ENCODE measurements around the gene CTTNBP2NL.
A peak's percentile ranks its signal among the peaks of the same experiment; 100 is the strongest.
"Not testable (repeated sequence)": the region's sequence is repeated elsewhere in the genome, so short reads cannot be mapped to it uniquely, and the experiment has no call there.

The CTTNBP2NL gene

DNA sequence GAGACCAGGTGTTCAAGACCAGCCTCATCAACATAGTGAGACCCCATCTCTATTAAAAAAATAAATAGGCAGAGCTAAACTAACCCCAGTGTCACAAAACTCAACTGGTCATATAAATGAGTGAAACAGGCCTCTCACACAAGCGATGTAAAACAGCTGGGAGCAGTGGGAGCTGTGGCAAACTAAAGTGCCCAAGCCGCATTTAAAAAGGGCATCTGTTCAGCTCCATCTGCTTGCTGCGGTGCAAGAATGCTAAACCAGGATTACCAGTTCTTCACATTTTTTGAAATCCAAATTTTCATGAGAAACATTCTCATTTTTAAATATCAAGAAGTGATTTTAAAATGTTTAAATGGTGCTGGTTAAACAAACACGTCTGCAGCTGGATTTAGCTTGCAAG is 62.7 kb downstream of the CTTNBP2NL start:
- DNase-seq (ENCODE audit: low spot score) = no peak
- TF ChIP-seq, protein P1, sequence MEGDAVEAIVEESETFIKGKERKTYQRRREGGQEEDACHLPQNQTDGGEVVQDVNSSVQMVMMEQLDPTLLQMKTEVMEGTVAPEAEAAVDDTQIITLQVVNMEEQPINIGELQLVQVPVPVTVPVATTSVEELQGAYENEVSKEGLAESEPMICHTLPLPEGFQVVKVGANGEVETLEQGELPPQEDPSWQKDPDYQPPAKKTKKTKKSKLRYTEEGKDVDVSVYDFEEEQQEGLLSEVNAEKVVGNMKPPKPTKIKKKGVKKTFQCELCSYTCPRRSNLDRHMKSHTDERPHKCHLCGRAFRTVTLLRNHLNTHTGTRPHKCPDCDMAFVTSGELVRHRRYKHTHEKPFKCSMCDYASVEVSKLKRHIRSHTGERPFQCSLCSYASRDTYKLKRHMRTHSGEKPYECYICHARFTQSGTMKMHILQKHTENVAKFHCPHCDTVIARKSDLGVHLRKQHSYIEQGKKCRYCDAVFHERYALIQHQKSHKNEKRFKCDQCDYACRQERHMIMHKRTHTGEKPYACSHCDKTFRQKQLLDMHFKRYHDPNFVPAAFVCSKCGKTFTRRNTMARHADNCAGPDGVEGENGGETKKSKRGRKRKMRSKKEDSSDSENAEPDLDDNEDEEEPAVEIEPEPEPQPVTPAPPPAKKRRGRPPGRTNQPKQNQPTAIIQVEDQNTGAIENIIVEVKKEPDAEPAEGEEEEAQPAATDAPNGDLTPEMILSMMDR (IDR thresholded peaks at IDR 0.05; ENCODE audit: extremely low read depth, missing control alignments) = no peak

DNA sequence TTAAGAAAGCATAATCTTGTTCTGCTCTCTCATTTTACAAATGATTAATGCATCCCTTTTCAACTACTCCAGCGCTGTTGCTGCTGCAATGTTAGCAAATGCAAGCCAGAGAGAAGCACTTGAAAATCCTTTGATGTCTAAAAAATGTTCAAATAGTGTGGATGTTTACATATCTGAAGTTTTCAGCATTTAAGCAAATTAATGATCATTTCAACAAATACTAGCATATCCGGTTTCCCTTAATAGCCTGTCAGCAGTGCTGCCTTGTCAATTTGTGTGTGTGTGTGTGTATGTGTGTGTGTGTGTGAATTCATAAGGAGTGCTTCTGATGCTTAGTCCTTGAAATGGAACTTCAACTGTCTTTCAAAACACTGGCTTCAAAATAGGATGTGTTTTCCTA is 64.6 kb downstream of the CTTNBP2NL start:
- no peak for DNase-seq (ENCODE audit: low spot score)
- TF ChIP-seq, protein P1 (IDR thresholded peaks at IDR 0.05; ENCODE audit: extremely low read depth, missing control alignments) = no peak

DNA sequence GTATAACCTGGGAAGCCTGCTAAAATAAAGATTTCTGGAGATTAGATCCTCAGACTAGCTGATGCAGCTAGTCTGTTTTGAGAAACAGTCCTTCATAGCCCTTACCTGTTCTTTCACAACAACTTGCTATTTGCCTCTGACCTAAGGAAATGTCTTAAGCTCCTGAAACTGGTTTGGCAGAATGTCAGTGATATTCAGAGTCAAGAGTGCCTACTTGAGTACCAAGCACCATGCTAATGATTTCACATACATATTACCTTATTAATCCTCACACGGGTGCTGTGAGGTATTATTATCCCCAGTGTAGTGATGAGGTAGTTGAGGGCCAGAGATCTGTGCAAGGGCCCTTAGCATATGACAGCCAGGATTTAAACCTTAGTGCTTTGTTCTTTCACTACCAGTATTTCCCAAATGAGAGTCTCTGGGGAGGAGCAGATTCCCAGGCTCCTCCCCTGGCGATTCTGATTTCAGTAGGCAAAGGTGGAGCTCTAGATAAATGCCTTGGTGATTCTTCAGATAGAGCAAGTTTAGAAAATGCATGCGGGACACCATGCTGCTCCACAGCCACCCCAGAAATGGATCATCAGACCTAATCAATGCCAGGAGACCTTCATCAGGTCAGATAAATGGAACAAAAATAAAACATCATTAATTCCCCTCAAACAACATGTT is 65.3 kb downstream of the CTTNBP2NL start:
- TF ChIP-seq, protein P1 (IDR thresholded peaks at IDR 0.05; ENCODE audit: extremely low read depth, missing control alignments) = no peak
- no peak for DNase-seq (ENCODE audit: low spot score)

DNA sequence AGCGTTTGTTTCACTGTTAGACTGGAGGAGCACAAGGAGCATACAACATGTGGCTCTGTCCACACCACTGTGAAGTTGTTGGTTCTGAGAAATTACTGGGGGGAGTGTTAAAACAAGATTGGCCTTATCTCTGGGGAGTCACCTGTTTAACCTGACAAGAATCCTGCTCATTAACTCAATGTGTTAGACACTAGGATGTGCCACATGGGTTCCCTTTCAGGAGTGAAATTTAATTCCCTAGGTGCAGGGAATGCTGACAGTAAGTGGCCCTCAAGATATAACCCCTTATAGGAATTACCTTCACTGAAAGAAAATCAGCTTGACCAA is 66.9 kb downstream of the CTTNBP2NL start:
- no peak for DNase-seq (ENCODE audit: low spot score)
- TF ChIP-seq, protein P1 (IDR thresholded peaks at IDR 0.05; ENCODE audit: extremely low read depth, missing control alignments) = no peak

DNA sequence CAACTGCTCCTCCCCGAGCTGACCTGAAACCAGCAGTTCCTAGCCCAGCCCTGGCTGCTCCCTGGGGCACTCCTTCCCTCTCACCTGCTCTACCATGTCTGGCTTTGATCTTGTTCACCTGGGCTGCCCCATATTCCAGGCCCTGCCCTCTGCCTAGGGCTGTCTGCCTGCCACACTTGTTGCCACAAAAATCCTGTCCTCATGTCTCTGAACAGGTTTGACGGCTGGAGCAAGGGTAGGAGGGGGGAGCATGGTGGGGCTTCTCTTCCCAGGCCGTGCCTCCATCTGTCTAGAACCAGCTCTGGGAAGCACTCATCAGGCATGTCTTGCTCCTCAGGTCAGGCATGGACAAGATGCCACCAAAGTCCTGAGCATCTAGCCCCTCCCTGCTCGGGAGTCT is 68.5 kb downstream of the CTTNBP2NL start:
- DNase-seq (ENCODE audit: low spot score) = no peak
- TF ChIP-seq, protein P1 (IDR thresholded peaks at IDR 0.05; ENCODE audit: extremely low read depth, missing control alignments) = no peak

DNA sequence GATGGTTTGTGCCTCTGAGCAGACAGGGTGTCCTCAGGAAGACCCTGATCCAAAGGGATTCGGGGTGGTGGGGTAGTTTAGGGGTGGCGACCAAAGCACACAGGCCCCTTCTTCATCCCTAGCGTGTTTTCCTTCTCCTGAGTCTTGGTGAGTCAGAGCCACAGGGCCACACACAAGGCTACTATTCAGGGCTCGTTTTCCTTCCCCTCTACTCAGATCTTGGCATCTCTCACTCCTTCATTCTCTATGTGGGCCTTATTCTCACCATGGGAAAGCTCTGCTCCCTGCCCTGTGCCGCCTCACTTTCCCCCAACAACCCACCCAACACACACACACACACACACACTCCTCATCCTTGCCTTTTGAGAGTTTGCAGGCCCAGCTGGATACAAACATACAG is 69.1 kb downstream of the CTTNBP2NL start:
- TF ChIP-seq, protein P1 (IDR thresholded peaks at IDR 0.05; ENCODE audit: extremely low read depth, missing control alignments) = no peak
- no peak for DNase-seq (ENCODE audit: low spot score)

DNA sequence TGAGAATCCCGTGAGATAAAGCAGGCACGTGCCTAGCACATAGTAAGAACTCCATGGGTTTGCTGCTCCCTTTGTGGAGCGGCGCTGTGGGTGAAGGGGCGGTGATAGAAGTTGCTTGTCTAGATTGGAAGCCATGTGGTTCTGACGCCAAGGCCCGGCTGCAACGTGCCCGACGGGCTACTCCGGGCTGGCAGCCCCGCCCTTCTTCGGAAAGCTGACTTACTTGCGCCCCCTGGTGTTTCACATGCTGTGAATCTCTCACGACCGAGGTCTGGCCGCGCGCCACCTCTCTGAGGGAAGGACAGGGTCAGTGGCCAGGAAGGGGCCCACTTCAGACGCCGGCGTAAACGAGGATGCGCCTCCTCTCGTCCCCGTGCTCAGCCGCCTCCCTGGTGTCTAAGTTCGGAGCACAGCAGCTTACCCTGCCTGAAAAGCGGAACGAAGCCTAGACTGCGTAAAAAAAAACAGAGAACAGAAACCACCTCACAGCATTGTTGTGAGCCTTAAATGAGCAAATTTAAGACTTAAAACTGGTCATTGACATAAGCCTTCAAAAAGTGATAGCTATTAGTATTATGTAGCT is 70.2 kb downstream of the CTTNBP2NL start:
- TF ChIP-seq, protein P1 (IDR thresholded peaks at IDR 0.05; ENCODE audit: extremely low read depth, missing control alignments) = peak; percentile 76
- DNase-seq (ENCODE audit: low spot score) = peak; percentile 81

DNA sequence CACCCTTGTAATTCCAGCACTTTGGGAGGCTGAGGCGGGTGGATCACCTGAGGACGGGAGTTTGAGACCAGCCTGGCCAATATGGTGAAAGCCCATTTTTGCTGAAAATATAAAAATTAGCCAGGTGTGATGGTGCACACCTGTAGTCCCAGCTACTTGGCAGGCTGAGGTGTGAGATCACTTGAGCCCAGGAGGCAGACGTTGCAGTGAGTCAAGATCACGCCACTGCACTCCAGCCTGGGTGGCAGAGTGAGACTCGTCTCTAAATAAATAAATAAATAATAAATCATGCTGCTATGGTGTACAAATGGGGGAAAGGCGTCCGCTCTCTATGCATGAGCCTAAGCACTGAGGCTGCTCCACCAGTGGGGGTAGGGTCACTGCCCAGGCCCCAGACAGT is 74.3 kb downstream of the CTTNBP2NL start:
- not testable (repeated sequence) for DNase-seq (ENCODE audit: low spot score)
